Nephron (organoid): ENCODE results near the gene ADK.
A peak's percentile ranks its signal among the peaks of the same experiment; 100 is the strongest.
"Not testable (repeated sequence)": the region's sequence is repeated elsewhere in the genome, so short reads cannot be mapped to it uniquely, and the experiment has no call there.

Source experiments
- H3K27ac Mint-ChIP-seq, 3 experiments: 2 replicates each; pipeline ENCODE4 v1.8.0; 2020; ENCODE audit warnings: mixed read lengths in 3 of 3, mild to moderate bottlenecking in 2 of 3, moderate library complexity in 1 of 3
- H3K27me3 Mint-ChIP-seq: 2 replicates; pipeline ENCODE4 v1.8.0; 2021; ENCODE audit warnings: low read depth, mild to moderate bottlenecking, moderate library complexity, mixed read lengths
- H3K36me3 Mint-ChIP-seq: 2 replicates; pipeline ENCODE4 v1.8.0; 2020; ENCODE audit warnings: low read depth, mixed read lengths
- H3K4me1 Mint-ChIP-seq: 2 replicates; pipeline ENCODE4 v1.8.0; 2020; ENCODE audit warnings: mixed read lengths
- H3K4me3 Mint-ChIP-seq, 3 experiments: 2 replicates each; pipeline ENCODE4 v1.8.0; 2020; ENCODE audit warnings: mild to moderate bottlenecking in 3 of 3, mixed read lengths in 3 of 3, moderate library complexity in 2 of 3
- H3K9me3 Mint-ChIP-seq: 2 replicates; pipeline ENCODE4 v1.8.0; 2020; ENCODE audit warnings: mixed read lengths
- CTCF ChIP-seq, 3 experiments: fragments of 200-600 bp; sonication (generic); IDR thresholded peaks; one replicate each; pipeline ENCODE4 v1.5.0; 2021; ENCODE audit warnings: antibody characterized with exemption in 3 of 3; ENCODE audit not compliant: unreplicated experiment in 3 of 3

The ADK gene

GRCh38 chr10:74135452-74135851, 15.6 kb upstream of the ADK start:
- Mint-ChIP-seq H3K27ac (no peak overlapping the region), H3K27me3 (no peaks in the 10 kb centered on the region), H3K4me1 (no peaks in the 10 kb centered on the region), H3K4me3 (no peak overlapping the region), H3K9me3 (no peaks in the 10 kb centered on the region), H3K36me3 (peaks cover 66% of the 10 kb centered on the region)
- no peak for TF ChIP-seq CTCF (IDR thresholded peaks at IDR 0.05; ENCODE audit: unreplicated experiment in 3 of 3)

GRCh38 chr10:74137992-74138391, 13.0 kb upstream of the ADK start:
- peaks cover 60% of the 10 kb centered on the region for H3K36me3 Mint-ChIP-seq
- no peaks in the 10 kb centered on the region for H3K9me3 Mint-ChIP-seq
- no peaks in the 10 kb centered on the region for H3K27me3 Mint-ChIP-seq
- no peak overlapping the region for H3K4me3 Mint-ChIP-seq
- H3K27ac Mint-ChIP-seq = no peak overlapping the region
- TF ChIP-seq CTCF (IDR thresholded peaks at IDR 0.05; ENCODE audit: unreplicated experiment in 3 of 3) = no peak
- H3K4me1 Mint-ChIP-seq = no peaks in the 10 kb centered on the region

- H3K36me3 Mint-ChIP-seq = peaks cover 55% of the 10 kb centered on the region
- H3K27ac Mint-ChIP-seq, H3K27me3 Mint-ChIP-seq, H3K9me3 Mint-ChIP-seq, H3K4me3 Mint-ChIP-seq, H3K4me1 Mint-ChIP-seq: not testable (repeated sequence)
Measured at GRCh38 chr10:74138596-74138995, 12.4 kb upstream of the ADK start.

- Mint-ChIP-seq H3K4me1 (peaks cover 3% of the 10 kb centered on the region), H3K27ac (no peak overlapping the region), H3K4me3 (no peak overlapping the region), H3K27me3 (no peaks in the 10 kb centered on the region), H3K36me3 (peaks cover 43% of the 10 kb centered on the region), H3K9me3 (no peaks in the 10 kb centered on the region)
- TF ChIP-seq CTCF (IDR thresholded peaks at IDR 0.05; ENCODE audit: unreplicated experiment in 3 of 3) = no peak
Measured at GRCh38 chr10:74139981-74140380, 11.0 kb upstream of the ADK start.

DNA sequence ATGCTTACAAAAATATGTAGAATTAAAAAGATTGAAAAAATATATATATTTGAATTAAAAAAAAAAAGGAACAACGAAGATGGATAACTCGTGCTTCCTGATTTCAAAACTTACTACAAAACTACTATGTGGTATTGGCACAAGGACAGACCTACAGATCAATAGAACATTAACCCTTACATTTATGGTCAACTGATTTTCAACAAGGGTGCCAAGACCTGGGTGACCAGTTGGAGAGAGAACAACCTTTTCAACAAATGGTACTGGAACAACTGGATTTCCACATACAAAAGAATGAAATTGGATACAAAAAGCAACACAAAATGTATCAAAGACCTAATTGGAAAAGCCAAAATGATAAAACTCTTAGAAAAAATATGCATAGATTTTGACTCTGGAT, 10.5 kb upstream of the ADK start:
- H3K27ac Mint-ChIP-seq = no peak overlapping the region
- no peaks in the 10 kb centered on the region for H3K27me3 Mint-ChIP-seq
- peaks cover 8% of the 10 kb centered on the region for H3K4me1 Mint-ChIP-seq
- H3K9me3 Mint-ChIP-seq = no peaks in the 10 kb centered on the region
- peaks cover 39% of the 10 kb centered on the region for H3K36me3 Mint-ChIP-seq
- TF ChIP-seq CTCF (IDR thresholded peaks at IDR 0.05; ENCODE audit: unreplicated experiment in 3 of 3) = no peak
- no peak overlapping the region for H3K4me3 Mint-ChIP-seq

GRCh38 chr10:74145133-74145532, 5.9 kb upstream of the ADK start:
- Mint-ChIP-seq H3K4me1 (peaks cover 27% of the 10 kb centered on the region), H3K36me3 (peaks cover 27% of the 10 kb centered on the region), H3K9me3 (no peaks in the 10 kb centered on the region), H3K27me3 (no peaks in the 10 kb centered on the region), H3K27ac (peak overlapping the region; percentile 5 to 80 (median 78)), H3K4me3 (peak overlapping the region; percentile 1 to 41 (median 29))
- no peak for TF ChIP-seq CTCF (IDR thresholded peaks at IDR 0.05; ENCODE audit: unreplicated experiment in 3 of 3)

DNA sequence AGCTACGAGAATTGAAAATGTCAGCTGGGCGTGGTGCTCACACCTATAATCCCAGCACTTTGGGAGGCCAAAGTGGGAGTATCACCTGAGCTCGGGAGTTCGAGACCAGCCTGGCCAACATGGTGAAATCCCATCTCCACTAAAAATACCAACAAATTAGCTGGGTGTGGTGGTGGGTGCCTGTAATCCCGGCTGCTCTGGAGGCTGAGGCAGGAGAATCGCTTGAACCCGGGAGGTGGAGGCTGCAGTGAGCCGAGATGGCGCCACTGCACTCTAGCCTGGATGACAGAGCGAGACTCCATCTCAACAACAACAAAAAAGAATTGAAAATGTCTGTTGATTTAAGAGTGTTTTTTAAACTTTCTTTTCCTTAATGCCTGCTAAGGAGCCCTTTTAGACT, 4.0 kb upstream of the ADK start:
- not testable (repeated sequence) for H3K9me3 Mint-ChIP-seq, H3K27me3 Mint-ChIP-seq, H3K27ac Mint-ChIP-seq
- Mint-ChIP-seq H3K4me3 (peak overlapping the region in 2 of 3 experiments; percentile 51 to 54), H3K4me1 (peaks cover 27% of the 10 kb centered on the region), H3K36me3 (peaks cover 19% of the 10 kb centered on the region)
